HG03442 (cell line): ENCODE data around the gene P3H2.
"Not testable (repeated sequence)": the region's sequence is repeated elsewhere in the genome, so short reads cannot be mapped to it uniquely, and the experiment has no call there.

Source experiments
- ATAC-seq: cut with Tn5 transposase; IDR thresholded peaks from one replicate; pipeline ENCODE4 v1.9.1; 2021; ENCODE audit warnings: mild to moderate bottlenecking, moderate library complexity; ENCODE audit not compliant: unreplicated experiment

The P3H2 gene, protein sequence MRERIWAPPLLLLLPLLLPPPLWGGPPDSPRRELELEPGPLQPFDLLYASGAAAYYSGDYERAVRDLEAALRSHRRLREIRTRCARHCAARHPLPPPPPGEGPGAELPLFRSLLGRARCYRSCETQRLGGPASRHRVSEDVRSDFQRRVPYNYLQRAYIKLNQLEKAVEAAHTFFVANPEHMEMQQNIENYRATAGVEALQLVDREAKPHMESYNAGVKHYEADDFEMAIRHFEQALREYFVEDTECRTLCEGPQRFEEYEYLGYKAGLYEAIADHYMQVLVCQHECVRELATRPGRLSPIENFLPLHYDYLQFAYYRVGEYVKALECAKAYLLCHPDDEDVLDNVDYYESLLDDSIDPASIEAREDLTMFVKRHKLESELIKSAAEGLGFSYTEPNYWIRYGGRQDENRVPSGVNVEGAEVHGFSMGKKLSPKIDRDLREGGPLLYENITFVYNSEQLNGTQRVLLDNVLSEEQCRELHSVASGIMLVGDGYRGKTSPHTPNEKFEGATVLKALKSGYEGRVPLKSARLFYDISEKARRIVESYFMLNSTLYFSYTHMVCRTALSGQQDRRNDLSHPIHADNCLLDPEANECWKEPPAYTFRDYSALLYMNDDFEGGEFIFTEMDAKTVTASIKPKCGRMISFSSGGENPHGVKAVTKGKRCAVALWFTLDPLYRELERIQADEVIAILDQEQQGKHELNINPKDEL

DNA sequence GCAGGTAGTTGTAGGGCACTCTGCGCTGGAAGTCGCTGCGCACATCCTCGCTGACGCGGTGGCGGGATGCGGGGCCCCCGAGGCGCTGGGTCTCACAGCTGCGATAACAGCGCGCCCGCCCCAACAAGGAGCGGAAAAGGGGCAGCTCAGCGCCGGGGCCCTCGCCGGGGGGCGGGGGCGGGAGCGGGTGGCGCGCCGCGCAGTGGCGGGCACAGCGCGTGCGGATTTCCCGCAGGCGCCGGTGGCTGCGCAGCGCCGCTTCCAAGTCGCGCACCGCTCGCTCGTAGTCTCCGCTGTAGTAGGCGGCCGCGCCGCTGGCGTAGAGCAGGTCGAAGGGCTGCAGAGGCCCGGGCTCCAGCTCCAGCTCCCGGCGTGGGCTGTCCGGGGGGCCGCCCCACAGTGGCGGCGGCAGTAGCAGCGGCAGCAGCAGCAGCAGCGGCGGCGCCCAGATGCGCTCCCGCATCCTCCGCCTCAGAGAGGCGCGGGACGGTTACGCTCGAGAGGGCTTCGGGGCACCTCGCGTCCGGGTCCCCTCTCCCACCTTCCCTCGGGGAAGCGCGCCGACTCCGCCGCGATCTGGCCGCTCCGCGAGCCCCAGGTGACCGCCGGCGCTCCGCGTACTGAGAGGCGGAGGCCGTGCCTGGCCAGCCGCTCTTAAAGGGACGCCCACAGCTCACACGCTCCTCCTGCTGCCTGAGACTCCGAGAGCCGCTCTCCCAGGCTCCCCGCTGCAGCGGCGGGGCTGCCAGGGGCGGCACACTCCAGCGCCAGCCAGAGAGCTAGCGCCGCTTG is at the start of gene P3H2:
Gene P3H2 (minus strand): TSS at position 629 of the 792 bp plus-strand sequence. CDS start 166 bp downstream, at position 463.
- peak; percentile 79 for ATAC-seq

DNA sequence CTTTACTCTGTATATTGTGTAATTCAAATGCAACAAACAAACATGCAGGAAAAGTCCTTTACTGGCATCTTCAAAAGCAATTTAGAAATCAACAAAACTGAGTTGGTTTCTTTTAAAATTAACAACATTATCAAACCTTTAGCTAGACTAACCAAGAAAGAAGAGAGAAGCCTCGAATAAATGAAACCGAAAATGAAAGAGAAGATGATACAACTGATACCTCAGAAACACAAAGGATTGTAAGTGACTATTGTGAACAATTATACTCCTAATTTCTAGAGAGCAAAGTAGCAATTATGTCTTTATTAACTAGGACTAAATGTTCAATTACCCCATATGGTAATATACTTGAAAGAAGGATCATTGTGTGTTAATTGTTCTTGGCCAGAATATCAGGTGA is 49.2 kb upstream of the P3H2 start:
- peak; percentile 77 for ATAC-seq

DNA sequence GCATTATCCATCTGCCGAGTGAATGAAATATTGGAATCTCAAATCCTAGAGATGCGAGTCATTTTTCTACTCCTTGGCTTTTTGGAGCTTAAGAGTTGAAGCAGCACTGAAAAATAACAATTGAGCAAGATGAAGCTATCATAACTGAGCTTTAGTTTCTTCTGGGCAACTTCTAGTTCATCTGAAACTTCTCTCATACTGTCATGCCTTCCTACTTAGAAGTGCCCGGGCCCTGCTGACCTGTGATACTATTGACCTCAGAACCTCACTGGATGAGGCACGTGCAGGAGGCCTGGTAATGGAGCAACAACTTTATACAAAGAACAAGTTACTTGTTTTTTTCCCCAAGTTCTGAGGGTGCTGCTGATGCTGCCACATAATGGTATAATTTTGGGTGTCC is 48.5 kb upstream of the P3H2 start:
- ATAC-seq = peak; percentile 30

DNA sequence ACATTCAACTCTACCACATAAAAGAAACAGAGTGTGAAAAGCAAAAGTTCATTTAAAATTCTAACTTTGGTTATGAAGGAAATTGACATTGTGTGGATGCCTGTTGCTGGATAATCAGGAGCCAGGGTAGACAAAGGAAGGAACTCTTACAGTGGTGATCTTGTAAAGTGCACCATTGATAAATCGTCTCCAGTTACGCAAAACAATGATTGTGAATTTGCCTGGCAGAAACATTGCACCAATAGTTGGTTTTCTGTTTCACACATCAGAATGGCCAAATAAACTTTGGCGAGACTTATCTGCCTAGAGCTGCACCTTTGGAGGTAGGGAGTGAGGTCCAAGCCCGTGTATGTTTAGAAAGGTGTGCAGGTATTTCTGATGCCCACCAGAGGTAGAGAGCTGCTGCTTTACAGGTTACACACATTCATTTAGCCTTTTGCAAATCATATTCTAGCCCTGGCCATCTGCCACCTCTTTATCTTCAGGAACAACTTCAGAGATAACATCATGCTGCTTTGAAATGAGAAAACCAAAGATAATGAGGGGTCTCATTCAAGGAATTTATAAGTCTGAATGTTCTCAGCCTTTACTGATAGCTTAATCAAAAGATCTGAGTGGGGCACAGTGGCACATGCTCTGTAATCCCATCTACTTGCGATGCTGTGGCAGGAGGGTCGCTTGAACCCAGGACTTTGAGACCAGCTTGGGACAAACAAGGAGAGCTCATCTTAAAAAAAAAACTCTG is 47.4 kb upstream of the P3H2 start:
- no peak for ATAC-seq

DNA sequence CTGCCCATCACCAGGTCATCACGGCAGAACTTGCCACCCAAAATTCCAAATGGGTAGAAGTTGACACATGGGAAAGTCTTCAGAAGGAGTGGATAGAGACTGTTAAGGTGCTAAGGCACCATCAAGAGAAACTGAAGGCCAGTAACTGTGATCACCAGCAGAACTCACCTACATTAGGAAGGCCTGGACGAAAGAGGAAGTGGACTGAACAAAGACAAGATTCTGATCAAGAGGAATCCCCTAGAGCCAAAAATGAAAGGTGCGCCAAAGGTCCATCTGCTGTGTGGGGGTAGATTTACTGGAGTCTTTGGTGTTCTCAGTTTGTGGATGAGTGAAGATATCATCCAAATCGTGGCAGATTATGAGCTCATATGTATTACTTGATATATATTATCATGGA is 46.3 kb upstream of the P3H2 start:
- ATAC-seq = no peak

DNA sequence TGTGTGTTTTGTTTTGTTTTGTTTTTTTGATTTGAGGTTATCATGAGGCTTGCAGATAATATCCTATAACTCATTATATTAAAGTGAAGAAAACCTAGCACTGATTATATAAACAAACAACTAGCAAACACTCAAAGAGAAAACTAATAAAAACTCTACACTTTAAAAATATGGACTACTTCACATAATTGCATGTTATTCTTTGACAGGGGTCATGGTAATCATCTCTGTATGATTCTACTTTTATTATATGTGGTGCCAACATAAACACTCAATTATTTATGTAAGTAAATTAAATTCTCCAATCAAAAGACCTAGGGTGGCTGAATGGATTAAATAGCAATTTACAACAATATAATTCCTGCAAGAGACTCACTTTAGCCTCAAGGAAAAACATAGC is 44.6 kb upstream of the P3H2 start:
- no peak for ATAC-seq

DNA sequence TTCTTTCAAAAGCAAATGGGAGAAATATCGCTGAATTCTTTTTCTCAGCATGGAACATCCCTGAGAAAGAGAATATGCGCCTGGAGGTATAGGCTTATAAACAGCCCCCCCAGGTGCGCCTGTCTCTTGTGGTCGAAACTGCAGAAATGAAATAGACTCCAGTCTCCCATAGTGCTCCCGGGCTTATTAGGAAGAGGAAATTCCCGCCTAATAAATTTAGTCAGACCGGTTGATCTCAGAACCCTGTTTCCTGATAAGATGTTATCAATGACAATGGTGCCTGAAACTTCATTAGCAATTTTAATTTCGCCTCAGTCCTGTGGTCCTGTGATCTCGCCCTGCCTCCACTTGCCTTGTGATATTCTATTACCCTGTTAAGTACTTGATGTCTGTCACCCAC is 41.3 kb upstream of the P3H2 start:
- not testable (repeated sequence) for ATAC-seq

DNA sequence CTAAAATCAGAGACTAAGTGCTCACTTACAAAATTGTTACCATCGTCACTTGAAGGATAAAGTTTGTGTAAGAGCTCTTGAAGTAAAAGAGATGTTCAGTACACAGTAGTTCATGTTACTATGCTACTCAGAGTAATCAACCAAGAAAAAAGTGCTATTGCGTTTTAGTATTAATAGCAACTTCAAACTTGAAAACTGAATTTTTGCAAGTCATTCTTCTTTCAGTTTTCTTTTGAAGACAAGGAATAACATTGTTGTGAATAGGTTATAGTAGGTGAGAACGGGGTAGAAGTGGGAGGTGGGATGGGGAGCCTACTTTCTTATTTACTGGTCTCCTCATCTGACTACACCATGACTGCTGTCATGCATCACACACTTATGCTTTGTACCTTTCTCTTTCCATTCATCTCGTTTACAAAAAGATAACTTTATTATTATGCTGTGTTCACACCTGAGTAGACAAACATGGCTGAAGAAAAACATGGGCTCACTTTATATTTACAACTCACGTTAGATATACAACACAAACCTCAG is 39.3 kb upstream of the P3H2 start:
- ATAC-seq = no peak

DNA sequence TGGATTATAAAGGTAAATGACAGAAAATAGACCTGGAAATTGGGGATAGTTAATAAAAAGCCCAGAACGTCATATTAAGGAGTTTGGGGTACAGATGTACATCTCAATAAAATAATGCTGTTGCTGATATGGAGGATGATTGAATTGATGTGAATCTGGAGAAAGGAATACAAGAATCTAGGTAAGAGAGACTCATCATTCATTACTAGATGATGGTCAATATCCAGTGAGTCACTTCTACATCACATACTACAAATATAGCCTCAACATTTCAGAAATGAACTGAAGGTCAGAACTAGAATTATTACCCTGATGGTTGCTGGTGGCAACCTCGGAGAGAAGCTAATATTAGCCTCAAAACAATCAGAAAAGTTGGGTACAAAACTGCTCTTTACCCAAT is 37.6 kb upstream of the P3H2 start:
- ATAC-seq = no peak

DNA sequence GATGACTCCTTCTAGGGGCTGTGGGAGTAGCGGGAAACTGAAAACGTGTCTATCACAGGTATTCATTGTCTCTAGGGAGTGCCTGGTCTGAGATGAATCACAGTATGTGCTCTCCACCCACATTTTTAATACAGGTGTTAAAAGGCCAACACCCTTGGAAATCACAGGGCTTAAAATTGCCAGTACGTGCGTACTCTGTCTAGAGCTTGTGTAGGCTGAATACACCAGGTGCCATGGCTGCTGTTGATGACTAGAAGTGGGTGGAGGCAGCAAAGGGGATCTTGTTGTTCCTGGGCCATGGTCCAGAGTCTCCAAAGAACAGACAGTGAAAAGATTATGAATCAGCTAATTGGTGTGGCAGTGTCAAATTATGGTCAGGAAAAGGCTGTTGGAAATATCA is 35.1 kb upstream of the P3H2 start:
- no peak for ATAC-seq

DNA sequence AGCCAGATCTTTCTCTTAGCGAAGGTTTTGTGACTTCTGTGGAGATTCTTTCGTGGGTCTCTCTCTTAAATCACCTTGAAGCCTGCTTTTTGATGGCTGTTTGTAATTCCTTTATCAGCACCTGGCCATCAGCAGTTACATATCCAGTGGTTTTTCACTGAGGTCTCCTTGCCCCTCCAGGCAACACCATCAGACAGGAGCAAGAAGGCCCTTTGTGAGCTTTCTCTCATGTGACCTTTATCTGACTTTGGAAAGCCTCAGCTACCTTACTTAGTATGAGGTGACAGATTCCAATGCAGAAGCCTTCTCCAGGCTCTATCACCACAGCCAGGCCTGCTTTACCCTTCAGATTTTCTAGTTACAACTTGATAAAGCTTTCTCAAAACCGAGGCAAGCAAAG is 30.0 kb upstream of the P3H2 start:
- no peak for ATAC-seq

DNA sequence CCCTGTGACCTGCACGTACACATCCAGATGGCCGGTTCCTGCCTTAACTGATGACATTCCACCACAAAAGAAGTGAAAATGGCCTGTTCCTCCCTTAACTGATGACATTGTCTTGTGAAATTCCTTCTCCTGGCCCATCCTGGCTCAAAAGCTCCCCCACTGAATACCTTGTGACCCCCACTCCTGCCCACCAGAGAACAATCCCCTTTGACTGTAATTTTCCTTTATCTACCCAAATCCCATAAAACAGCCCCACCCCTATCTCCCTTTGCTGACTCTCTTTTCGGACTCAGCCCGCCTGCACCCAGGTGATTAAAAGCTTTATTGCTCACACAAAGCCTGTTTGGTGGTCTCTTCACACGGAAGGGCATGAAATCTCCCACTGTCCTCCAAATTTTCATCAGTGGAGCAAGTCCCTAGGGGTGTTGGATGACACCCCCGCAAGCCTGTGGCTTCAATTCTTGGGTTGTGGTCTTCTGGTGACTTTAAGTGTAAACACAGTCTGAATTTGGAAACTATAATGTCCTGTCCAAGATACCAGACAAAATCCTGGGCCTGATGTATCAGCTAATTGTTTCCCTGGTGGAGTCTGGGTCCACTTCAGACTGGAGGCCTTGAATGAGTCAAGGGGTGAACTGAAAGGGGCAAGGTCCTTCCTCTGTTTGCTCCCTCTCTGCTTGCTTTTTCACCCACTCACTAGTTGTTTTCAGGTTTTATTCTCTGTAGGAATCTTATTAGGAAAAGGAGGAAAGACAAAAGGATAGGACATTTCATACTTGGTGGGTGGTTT is 29.3 kb upstream of the P3H2 start:
- ATAC-seq = not testable (repeated sequence)

DNA sequence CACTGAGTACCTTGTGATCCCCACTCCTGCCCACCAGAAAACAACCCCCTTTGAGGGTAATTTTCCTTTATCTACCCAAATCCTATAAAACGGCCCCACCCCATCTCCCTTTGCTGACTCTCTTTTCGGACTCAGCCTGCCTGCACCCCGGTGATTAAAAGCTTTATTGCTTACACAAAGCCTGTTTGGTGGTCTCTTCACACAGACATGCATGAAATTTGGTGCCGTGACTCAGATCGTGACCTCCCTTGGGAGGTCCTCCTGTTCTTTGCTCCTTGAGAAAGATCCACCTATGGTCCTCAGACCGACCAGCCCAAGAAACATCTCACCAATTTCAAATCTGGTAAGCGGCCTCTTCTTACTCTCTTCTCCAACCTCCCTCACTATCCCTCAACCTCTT is 24.1 kb upstream of the P3H2 start:
- not testable (repeated sequence) for ATAC-seq

DNA sequence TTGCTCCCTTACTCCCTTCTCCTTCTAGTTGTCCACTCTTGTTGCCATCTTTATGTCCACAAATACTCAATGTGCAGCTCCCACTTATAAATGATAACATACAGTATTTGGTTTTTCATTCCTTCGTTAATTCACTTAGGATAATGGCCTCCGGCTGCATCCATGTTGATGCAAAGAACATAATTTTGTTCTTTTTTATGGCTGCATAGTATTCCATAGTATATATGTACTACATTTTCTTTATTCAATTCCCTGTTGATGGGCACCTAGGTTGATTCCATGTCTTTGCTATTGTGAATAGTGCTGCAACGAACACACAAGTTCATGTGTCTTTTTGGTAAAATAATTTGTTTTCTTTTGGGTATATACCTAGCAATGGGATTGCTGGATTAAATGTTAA is 21.3 kb upstream of the P3H2 start:
- no peak for ATAC-seq

DNA sequence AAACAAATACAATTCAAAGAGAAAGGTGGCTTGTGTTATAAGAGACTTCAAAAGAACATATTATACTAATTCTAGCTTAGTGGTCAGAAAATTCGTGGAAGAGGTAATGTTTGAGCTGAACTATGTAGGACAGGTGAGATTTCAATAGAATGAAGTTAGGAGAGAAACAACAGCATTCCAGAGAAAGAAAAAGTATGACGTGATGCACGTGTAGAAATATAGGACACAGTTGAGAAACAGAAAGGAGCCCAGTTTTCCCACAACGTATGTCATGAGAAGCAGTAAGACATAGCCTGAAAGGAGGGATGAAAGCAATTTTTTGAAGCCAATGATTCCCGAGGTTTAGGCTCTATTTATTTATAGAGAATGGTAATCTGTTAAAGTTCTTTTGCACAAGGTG is 18.7 kb upstream of the P3H2 start:
- ATAC-seq = no peak

DNA sequence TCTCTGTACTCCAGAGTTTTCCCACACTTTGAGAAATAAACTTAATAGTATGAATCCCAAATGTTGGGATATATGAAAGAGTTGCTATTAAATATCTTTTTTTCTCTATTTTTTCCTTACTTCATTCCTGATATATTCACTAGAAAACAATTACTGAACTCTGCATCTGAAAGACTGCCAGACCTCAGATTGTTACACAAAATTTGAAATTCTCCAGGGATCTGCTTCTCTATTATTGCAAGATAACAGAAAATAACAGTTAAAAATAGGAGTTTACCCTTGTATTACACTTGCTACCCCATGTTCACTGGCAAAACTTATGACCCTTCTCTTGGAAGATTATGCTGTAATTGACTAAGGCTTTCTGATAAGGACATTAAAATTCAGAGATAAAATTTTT is 11.7 kb upstream of the P3H2 start:
- ATAC-seq = no peak

DNA sequence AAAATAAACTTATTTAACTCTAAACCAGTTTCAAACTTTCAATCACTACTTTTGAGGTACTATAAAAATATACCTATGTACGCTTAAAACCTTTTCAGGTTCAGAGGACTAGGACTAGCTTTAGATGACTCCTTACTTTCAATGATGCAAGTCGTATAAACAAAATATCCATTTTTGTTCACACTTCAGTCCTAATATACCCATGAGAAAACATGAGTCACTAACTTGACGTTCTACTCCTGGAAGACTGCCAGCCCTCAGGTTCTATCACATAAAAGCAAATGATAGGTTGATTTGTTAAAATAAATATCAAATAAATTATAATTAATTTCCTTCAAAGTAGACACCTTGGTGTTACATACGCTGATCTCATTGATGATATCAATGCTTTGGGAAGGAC is 10.6 kb upstream of the P3H2 start:
- no peak for ATAC-seq

DNA sequence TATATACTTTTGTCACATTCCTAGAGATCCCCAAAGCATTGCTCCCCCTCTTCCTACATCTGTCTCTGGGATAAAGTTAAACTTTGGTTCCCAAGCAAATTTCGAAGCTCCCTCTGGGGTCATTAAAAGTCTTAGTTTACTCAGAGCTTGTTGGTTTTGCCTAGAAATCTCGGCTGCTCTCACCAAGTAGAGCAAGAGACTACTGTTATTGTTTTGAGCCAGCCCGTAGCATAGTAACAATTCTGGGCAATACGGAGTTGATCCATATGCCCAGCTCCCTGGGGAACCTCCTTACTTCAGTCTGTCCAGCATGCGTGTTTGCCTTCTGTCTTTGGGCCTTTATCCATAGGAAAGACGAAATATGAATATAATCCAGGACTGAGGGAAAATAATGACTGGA is 10.0 kb upstream of the P3H2 start:
- ATAC-seq = no peak

DNA sequence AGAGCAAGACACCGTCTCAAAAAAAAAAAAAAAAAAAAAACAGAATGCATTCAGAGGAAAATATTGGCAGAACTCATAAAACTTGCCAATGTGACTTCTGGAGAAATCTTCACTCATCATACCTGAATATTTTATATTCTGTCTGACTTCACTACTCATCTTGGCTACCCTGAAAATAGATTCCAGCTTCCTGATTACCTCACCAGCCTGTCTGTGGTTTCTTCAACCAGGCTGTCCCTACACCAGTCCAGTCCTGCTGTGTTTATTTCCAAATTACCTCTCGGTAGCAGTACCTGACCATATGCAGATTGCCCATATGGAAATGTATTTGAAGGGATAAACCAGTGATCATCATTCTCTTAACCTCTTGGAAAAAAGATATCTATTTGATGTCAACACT is 9.3 kb upstream of the P3H2 start:
- ATAC-seq = no peak

DNA sequence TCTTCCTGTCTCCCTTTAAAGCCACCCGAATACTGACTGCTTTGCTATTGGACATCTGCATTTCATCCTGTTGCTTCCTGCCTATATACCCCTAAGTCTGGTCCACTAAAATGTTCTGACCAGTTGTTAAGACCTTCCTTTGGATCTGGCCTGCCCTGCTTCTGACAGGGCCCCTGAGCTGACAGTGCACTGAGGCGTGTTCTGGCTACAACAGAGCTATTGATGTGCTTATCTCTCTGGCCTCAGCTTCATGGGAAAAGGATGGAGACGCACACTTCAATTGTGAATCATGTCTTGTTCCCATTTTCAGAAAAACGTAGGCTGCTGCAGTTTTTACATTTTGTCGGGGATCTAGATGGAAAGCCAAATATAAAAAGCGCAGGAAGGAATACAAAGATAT is 7.1 kb upstream of the P3H2 start:
- ATAC-seq = no peak
